ENCODE results near the gene ABLIM2. TPM values are rescaled to one million over a fixed set of nuclear protein-coding genes. Genes with fewer than 3 reads are reported as not detected.

ABLIM2 gene
- total and polyA plus RNA-seq, 4 donors = 12.2 to 60.4 (median 43.1) TPM

DNA sequence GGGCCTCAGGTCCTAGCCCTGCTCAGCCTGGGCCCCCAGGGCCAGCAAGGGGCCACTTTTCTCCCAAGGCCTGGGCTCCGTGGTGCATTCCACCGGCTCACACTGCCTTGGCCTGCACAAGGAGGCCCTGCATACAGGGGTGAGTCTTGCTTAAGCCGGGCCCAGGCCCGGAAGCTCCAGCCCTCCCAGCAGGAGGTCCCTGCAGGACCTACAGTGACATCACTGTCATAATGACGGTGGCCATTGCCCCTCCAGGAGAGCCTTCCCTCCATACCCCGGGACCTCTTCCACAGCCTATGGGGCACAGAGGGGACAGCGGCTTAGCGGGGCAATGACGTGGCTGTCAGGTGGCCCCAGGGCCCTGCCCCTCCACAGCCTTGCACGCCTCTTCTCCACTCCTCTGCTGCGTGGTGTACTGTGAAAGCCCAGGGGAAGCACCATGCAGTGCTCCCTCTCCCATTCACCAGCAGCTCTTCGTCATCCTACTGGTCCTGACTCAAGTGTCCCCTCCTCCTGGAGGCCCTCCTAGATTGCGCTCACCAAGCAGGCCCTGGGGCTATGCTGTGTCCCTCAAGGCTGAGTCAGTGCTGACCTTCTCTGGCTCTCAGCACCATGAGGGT, 186.6 kb downstream of the ABLIM2 start:
- peaks cover 43% of the 10 kb centered on the region for H3K4me1 ChIP-seq (ENCODE audit: control insufficient read depth, insufficient read depth, low read length)
- no peaks in the 10 kb centered on the region for H3K27me3 ChIP-seq (ENCODE audit: control insufficient read depth, insufficient read depth, low read length)
- peaks cover 43% of the 10 kb centered on the region for H3K36me3 ChIP-seq (ENCODE audit: control insufficient read depth, insufficient read depth, low read length)
- no peak for DNase-seq (ENCODE audit: low read depth in 4 of 6, low spot score in 6 of 6)
- no peak overlapping the region for H3K4me3 ChIP-seq (ENCODE audit: low read depth, low read length)
- H3K27ac ChIP-seq (ENCODE audit: low read depth, low read length) = peak overlapping the region; percentile 30
- WGBS (ENCODE audit: insufficient coverage) = 78% methylated on average over 13 of the region's 13 CpGs
- no peaks in the 10 kb centered on the region for H3K9me3 ChIP-seq (ENCODE audit: control insufficient read depth, insufficient read depth, low read length)

DNA sequence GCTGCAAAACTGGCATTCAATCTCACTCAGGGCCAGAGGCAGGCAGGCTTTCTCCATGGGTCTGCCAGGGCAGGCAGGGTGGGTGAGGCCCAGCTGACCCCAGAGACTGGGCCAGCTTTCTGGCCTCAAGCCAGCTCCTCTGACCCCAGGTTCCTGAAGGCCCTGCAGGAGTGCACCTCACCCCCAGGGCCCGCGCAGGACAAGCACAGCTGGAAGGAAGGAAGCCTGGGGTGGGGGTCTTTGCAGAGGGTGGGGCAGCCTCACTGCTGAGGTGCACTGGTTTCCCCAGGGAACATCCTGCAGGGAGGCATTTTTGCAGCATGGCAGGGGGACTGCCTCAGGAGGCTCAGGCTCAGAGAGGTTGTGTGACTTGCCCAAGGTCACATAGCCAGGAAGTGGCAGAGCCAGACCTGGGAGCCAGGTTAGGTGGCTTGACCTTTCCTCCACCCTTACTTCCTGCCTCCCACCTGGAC, 187.4 kb downstream of the ABLIM2 start:
- WGBS (ENCODE audit: insufficient coverage) = 92% methylated on average over 2 of the region's 2 CpGs
- peak overlapping the region; percentile 30 for H3K27ac ChIP-seq (ENCODE audit: low read depth, low read length)

DNA sequence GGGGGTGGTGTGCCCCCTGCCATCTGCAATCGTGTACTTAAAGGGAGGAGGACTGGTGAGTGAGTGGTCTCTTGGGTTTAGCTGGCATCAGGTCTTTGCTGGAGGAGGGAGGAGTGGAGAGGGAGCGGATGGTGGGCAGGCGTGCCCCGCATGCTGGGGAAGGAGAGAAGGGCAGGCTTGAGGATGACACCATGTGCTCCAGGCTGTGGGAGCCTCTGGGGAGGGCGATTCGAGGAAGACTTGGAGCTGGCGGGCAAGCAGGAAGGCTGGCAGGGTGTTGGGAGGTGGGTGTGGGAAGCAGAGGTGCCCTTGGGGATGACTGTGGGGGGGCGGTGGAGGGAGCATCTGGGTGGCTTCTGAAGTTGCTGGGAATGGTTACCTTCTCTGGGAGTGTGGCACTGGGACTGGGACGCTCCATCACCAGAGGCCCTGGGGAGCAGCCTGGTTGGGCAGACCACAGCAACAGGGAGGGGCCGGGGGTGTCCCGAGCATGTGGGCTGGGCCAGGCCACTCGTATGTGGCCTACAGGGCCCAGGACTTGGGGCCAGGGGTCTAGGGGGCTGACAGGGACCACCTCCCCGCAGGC, 188.2 kb downstream of the ABLIM2 start:
- no peak overlapping the region for H3K4me3 ChIP-seq (ENCODE audit: low read depth, low read length)
- no peaks in the 10 kb centered on the region for H3K27me3 ChIP-seq (ENCODE audit: control insufficient read depth, insufficient read depth, low read length)
- peak overlapping the region; percentile 82 for H3K27ac ChIP-seq (ENCODE audit: low read depth, low read length)
- 80% methylated on average over 13 of the region's 13 CpGs for WGBS (ENCODE audit: insufficient coverage)
- DNase-seq (ENCODE audit: low read depth in 4 of 6, low spot score in 6 of 6) = no peak
- H3K36me3 ChIP-seq (ENCODE audit: control insufficient read depth, insufficient read depth, low read length) = peaks cover 54% of the 10 kb centered on the region
- H3K4me1 ChIP-seq (ENCODE audit: control insufficient read depth, insufficient read depth, low read length) = peaks cover 51% of the 10 kb centered on the region
- no peaks in the 10 kb centered on the region for H3K9me3 ChIP-seq (ENCODE audit: control insufficient read depth, insufficient read depth, low read length)

More for the DNA sequence above, 187.4 kb downstream of the ABLIM2 start:
- peaks cover 51% of the 10 kb centered on the region for H3K36me3 ChIP-seq (ENCODE audit: control insufficient read depth, insufficient read depth, low read length)
- H3K4me1 ChIP-seq (ENCODE audit: control insufficient read depth, insufficient read depth, low read length) = peaks cover 50% of the 10 kb centered on the region
- no peaks in the 10 kb centered on the region for H3K27me3 ChIP-seq (ENCODE audit: control insufficient read depth, insufficient read depth, low read length)
- H3K9me3 ChIP-seq (ENCODE audit: control insufficient read depth, insufficient read depth, low read length) = no peaks in the 10 kb centered on the region
- DNase-seq (ENCODE audit: low read depth in 4 of 6, low spot score in 6 of 6) = no peak
- H3K4me3 ChIP-seq (ENCODE audit: low read depth, low read length) = no peak overlapping the region

DNA sequence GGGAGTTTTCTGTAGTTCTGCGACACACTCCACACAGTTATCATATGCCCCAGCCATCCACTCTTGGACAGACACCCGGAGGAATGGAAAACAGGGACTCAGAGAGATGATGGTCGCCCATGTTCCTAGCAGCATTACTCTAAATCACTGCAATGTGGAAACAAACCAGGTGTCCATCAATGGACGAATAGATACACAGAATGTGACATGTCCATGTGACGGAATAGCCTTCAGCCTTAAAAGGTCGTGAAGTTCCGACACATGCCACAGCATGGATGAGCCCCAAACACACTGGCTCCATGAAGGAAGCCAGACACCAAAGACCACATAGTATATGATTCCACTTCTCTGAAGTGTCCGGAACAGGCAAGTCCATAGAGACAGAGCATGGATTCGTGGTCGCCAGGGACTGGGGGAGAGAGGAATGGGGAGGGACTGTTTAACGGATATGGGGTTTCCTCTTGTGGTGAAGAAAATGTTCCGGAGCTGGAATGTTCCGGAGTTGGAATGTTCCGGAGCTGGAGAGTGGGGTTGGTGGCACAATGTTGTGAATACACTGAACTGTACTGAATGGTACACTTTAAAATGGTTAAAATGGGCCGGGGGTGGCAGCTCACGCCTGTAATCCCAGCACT, 190.2 kb downstream of the ABLIM2 start:
- Histone ChIP-seq H3K36me3 (ENCODE audit: control insufficient read depth, insufficient read depth, low read length) (peaks cover 60% of the 10 kb centered on the region), H3K27me3 (ENCODE audit: control insufficient read depth, insufficient read depth, low read length) (no peaks in the 10 kb centered on the region), H3K9me3 (ENCODE audit: control insufficient read depth, insufficient read depth, low read length) (no peaks in the 10 kb centered on the region), H3K4me3 (ENCODE audit: low read depth, low read length) (no peak overlapping the region), H3K4me1 (ENCODE audit: control insufficient read depth, insufficient read depth, low read length) (peaks cover 50% of the 10 kb centered on the region), H3K27ac (ENCODE audit: low read depth, low read length) (no peak overlapping the region)
- 90% methylated on average over 14 of the region's 16 CpGs for WGBS (ENCODE audit: insufficient coverage)
- no peak for DNase-seq (ENCODE audit: low read depth in 4 of 6, low spot score in 6 of 6)

DNA sequence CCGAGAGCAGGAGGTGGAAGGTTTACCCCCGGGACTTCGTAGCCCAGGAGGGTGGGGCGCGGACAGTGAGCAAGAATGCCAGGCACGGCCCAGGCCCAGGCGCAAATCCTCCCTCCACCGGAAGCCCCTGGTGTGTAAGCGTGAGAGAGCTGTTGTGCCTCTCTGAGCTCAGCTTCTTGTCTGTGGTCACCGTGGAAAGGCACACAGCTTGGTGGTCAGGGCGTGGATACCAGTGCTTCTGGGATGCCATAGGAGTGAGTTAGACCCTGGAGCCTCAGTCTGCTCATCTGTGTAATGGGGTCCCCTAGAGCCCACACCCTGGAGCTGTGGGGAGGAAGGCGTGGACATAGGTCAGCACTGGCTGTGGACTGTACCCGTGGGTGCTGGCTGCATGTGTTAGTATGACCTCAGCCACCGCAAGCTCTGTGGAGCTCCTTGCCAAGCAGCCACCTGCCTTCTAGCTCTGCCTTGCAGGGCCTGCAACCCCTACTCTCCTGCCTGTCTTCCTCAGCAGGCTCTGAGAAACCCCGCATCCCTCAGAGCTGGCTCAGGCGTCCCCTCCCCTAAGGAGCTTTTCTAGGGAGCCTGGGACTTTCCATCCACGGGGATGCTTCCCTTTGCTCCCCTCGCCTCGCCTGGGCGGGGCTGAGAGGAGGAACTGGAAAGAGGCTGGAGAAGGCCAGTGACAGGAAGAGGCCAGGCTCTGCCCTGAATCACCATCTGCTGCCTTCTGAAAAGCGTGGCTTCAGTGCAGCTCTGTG, 190.9 kb downstream of the ABLIM2 start:
- DNase-seq (ENCODE audit: low read depth in 4 of 6, low spot score in 6 of 6) = no peak
- Histone ChIP-seq H3K4me1 (ENCODE audit: control insufficient read depth, insufficient read depth, low read length) (peaks cover 57% of the 10 kb centered on the region), H3K27me3 (ENCODE audit: control insufficient read depth, insufficient read depth, low read length) (no peaks in the 10 kb centered on the region), H3K27ac (ENCODE audit: low read depth, low read length) (no peak overlapping the region), H3K36me3 (ENCODE audit: control insufficient read depth, insufficient read depth, low read length) (peaks cover 56% of the 10 kb centered on the region), H3K4me3 (ENCODE audit: low read depth, low read length) (no peak overlapping the region), H3K9me3 (ENCODE audit: control insufficient read depth, insufficient read depth, low read length) (no peaks in the 10 kb centered on the region)
- 84% methylated on average over 18 of the region's 21 CpGs for WGBS (ENCODE audit: insufficient coverage)

DNA sequence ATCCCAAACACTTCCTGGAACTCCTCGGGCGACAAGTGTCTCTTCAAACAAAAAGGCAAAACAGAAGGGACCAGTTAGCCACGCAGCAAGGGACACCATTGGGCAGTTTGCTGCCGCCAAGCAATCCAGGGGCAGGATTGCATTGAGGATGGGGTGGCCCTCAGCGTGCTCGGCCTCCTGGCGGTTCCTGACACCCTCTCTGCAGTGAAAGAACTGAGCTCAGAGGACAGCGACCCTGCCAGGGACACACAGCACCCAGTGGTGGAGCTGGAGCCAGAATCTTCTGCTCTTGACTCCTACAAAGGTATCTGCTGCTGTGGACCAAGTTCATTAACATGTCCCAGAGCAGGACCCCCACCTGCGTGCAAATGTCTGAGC, 191.6 kb downstream of the ABLIM2 start:
- Histone ChIP-seq H3K4me3 (ENCODE audit: low read depth, low read length) (no peak overlapping the region), H3K27ac (ENCODE audit: low read depth, low read length) (no peak overlapping the region), H3K36me3 (ENCODE audit: control insufficient read depth, insufficient read depth, low read length) (peaks cover 50% of the 10 kb centered on the region), H3K27me3 (ENCODE audit: control insufficient read depth, insufficient read depth, low read length) (no peaks in the 10 kb centered on the region), H3K9me3 (ENCODE audit: control insufficient read depth, insufficient read depth, low read length) (no peaks in the 10 kb centered on the region), H3K4me1 (ENCODE audit: control insufficient read depth, insufficient read depth, low read length) (peaks cover 56% of the 10 kb centered on the region)
- no peak for DNase-seq (ENCODE audit: low read depth in 4 of 6, low spot score in 6 of 6)
- WGBS (ENCODE audit: insufficient coverage) = 62% methylated on average over 9 of the region's 9 CpGs

DNA sequence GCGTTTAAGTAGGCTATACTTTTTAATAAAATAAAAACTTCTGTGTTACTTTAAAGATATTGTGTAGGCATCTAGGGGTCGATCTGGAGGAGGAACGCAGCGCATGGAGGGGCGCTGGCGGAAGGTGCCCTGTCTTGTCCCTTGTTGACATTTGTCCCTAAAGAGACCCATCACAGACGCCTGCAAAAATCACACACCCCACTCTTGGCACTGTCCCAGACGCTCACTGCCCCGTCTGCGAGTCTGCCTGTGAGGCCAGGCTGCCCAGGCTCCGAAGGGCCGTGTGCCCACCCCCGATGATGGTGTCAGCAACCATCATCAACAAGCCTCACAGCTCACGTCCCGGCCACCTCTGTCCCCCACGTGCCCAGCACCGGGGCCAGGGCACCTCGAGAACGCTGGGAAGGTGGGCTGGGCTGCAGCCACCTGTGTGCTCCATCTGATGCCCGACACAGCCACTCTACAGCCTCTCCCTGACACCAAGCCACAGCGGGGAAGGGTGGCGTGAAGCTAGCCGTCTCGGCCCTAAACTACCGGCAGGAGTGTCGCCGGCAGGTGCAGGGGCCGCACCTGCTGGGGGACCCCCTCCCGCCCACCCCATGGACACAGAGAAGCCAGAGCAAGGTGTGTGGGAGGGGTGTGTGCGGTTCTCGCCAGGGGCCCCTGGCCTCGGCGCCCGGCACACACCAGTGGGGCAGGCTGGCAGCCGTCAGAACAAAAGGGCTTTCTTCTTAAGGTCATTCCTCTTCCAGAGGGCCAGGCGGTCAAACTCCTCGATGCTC, 192.1 kb downstream of the ABLIM2 start:
- Histone ChIP-seq H3K36me3 (ENCODE audit: control insufficient read depth, insufficient read depth, low read length) (peaks cover 44% of the 10 kb centered on the region), H3K27ac (ENCODE audit: low read depth, low read length) (no peak overlapping the region), H3K4me1 (ENCODE audit: control insufficient read depth, insufficient read depth, low read length) (peaks cover 55% of the 10 kb centered on the region), H3K27me3 (ENCODE audit: control insufficient read depth, insufficient read depth, low read length) (no peaks in the 10 kb centered on the region), H3K9me3 (ENCODE audit: control insufficient read depth, insufficient read depth, low read length) (no peaks in the 10 kb centered on the region), H3K4me3 (ENCODE audit: low read depth, low read length) (no peak overlapping the region)
- no peak for DNase-seq (ENCODE audit: low read depth in 4 of 6, low spot score in 6 of 6)
- WGBS (ENCODE audit: insufficient coverage) = 54% methylated on average over 26 of the region's 37 CpGs

DNA sequence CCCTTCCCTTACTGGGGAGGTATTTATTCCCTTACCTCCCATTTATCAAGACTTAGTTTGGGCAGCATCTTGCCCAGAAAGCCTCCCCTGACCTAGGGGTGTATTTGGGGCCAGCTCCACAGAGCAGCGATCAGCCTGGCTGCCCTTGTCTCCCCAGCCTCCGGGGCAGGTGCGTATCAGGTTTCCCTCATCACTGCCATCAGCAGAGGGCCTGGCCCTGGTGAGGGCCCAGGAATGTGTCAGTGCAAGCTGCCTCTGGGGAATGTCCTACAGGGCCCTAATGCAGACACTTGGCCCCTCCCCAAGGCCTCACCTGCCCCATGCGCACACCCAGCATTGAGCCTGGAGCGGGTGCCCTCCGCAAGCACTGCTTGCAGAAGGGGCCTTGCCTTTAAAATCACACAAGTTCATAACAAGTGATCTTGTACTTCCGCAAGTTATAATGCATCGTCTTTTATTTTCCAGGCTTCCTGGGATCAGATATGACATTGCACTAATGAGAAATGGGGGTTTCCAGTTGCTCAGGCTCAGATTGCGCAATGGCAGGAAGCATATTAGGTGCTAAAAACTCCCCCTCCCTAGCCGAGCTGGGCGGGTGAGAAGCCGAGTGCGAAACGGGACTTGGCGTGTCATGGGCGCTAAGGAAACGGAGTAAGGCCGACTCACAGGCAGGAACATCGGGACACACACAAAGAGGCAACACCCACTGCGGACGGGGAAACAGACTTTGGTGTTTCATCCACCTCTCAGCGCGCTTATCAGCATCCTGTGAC, 193.5 kb downstream of the ABLIM2 start:
- Histone ChIP-seq H3K9me3 (ENCODE audit: control insufficient read depth, insufficient read depth, low read length) (no peaks in the 10 kb centered on the region), H3K4me3 (ENCODE audit: low read depth, low read length) (no peak overlapping the region), H3K4me1 (ENCODE audit: control insufficient read depth, insufficient read depth, low read length) (peaks cover 55% of the 10 kb centered on the region), H3K36me3 (ENCODE audit: control insufficient read depth, insufficient read depth, low read length) (peaks cover 31% of the 10 kb centered on the region), H3K27ac (ENCODE audit: low read depth, low read length) (no peak overlapping the region), H3K27me3 (ENCODE audit: control insufficient read depth, insufficient read depth, low read length) (no peaks in the 10 kb centered on the region)
- WGBS (ENCODE audit: insufficient coverage) = 85% methylated on average over 23 of the region's 23 CpGs
- no peak for DNase-seq (ENCODE audit: low read depth in 4 of 6, low spot score in 6 of 6)

Data from spinal cord (tissue), 10 donors.